HG02588 (cell line): Measurements from ENCODE around the gene GTF2B.
A peak's percentile ranks its signal among the peaks of the same experiment; 100 is the strongest.
"Not testable (repeated sequence)": the region's sequence is repeated elsewhere in the genome, so short reads cannot be mapped to it uniquely, and the experiment has no call there.

Experiments used
- ATAC-seq: cut with Tn5 transposase; IDR thresholded peaks from one replicate; pipeline ENCODE4 v1.9.1; 2021; ENCODE audit warnings: mild to moderate bottlenecking, moderate library complexity; ENCODE audit not compliant: unreplicated experiment

Gene GTF2B, protein sequence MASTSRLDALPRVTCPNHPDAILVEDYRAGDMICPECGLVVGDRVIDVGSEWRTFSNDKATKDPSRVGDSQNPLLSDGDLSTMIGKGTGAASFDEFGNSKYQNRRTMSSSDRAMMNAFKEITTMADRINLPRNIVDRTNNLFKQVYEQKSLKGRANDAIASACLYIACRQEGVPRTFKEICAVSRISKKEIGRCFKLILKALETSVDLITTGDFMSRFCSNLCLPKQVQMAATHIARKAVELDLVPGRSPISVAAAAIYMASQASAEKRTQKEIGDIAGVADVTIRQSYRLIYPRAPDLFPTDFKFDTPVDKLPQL

DNA sequence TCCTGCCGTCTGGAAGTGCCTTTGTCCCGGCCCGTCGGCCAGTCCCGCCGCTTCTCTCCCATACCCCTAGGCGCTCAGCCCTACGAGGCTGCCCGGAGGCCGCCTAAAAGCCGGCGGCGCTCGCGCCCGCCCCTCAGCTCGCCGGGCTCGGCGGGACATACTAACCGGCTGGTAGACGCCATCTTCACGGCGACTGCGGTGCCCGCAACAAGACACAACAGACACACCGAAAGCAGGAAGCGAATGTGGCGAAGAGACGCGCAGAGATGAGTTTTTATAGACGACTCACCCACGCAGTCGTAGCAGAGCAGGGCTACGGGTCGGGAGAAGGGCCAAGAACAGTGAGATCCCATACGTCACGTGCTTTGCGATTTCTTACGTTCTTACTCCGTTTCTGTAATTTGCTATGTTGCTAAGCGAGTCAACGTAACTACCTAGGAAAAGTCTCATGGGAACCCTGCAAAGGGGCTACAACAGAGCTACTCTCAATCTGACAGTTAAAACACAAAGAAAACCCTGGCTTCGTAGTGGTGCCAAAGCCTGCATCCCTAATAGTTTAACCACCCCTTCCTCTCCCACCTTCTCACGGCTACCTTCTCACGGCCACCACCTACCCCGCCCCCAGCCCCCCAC, at the start of gene GTF2B:
Gene GTF2B (minus strand): TSS at position 250 of the 633 bp plus-strand sequence. CDS start 68 bp downstream, at position 182.
- ATAC-seq, result peak; percentile 85

GRCh38 chr1:88938528-88938927, 47.2 kb upstream of the GTF2B start:
- not testable (repeated sequence) for ATAC-seq

DNA sequence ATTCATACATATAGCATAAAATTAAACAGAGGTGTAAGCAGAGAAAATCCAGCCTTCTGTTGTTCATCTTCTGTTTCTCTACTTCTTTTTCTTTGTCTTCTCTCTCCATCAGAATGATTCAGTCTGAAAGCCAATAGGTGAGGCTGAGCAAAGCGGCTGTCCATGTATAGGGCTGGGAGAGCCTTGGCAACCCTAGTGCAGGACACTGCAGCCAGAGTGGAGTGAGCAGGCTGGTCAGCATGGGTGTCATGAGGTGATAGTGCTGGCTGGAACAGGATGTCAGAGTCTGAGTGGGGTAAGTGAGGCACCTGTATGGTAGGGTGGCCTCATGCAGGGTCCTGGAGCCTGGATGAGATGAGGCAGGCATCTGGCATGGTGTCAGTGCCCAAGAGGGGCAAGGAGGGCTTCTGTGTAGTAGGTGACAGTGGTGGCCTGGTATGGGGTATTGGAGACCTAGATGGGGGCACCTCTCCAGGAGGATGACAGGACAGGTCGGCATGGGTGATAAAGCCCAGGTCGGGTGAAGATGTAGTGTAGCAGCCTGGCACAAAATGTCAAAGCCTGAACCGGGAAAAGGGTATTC, 45.5 kb upstream of the GTF2B start:
- no peak for ATAC-seq

GRCh38 chr1:88936223-88936523, 44.8 kb upstream of the GTF2B start:
- no peak for ATAC-seq

DNA sequence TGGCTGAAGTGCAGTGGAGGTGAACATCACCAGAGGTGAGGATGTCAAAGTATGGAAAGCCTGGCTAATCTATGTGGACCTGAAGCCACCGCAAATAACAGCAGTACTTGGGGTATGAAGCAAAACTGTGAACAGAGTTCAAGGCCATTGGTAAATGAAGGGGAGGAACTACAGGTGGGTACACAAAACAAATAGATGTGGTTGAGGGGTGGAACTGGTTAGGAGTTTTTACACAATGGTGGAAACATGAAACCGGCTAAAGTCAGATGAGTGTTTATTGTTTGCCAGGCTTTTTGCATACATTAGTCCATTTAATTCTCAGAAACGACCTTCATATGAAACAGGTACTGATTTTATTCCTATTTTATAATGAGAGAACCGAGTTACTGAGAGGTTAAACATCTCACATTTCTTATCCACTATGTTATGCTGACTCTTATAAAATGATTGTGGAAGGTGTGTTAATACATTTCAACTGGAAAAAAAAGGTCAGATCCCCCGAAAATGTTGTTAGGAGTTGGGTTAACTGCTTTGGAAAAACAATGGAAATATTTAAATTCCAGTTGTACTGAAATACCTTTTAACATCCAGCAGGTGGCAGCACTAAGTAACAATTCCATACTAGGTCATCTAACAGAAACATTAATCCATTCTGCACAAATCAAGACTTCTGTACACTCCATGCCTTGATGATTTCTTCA, 44.3 kb upstream of the GTF2B start:
- ATAC-seq, result no peak

DNA sequence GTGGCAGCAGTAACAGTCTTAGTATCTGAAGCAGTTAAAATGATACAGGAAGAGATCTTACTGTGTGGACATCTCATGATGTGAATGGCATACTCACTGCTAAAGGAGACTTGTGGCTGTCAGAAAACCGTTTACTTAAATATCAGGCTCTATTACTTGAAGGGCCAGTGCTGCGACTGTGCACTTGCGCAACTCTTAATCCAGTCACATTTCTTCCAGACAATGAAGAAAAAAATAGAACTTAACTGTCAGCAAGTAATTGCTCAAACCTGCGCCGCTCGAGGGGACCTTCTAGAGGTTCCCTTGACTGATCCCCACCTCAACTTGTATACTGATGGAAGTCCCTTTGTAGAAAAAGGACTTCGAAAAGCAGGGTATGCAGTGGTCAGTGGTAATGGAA, 38.8 kb upstream of the GTF2B start:
- not testable (repeated sequence) for ATAC-seq

DNA sequence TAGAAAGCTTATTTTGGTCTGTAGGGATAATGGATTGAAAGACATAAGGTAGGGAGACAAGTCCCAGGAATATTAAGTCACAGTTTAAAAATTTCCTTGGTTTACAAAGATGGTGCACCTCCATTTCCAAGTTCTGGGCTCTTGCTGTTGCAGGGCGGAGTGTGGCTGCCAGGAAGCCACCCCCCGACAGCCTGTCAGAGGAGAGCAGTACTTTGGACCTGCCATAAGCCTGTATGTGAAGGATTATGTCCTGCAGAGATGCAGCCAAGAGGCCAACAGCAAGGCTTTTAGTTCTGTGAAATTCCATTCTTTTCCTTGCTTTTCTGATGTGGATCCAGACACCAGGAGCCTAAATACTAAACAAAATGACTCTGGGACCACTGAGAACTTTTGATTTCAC, 31.9 kb upstream of the GTF2B start:
- ATAC-seq, result no peak

GRCh38 chr1:88922214-88922613, 30.8 kb upstream of the GTF2B start:
- ATAC-seq, result no peak

GRCh38 chr1:88920845-88921244, 29.5 kb upstream of the GTF2B start:
- no peak for ATAC-seq

GRCh38 chr1:88917321-88918025, 26.1 kb upstream of the GTF2B start:
- ATAC-seq, result no peak

GRCh38 chr1:88916883-88917282, 25.5 kb upstream of the GTF2B start:
- ATAC-seq, result no peak

GRCh38 chr1:88911800-88912199, 20.4 kb upstream of the GTF2B start:
- not testable (repeated sequence) for ATAC-seq

DNA sequence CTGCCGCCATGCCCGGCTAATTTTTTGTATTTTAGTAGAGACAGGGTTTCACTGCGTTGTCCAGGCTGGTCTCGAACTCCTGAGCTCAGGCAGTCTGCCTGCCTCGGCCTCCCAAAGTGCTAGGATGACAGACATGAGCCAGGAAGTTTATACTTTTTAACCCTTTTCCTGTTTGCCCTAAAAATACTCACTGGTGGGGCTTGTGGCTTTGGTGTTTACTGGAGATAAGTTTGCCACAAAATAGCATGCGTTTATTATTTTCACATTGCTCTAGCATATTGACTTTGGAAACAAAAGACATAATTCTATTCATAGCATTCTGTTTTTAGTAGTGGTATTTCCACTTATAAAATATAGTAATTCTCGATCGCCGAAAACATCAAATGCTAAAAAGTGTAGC, 19.8 kb upstream of the GTF2B start:
- no peak for ATAC-seq

GRCh38 chr1:88910401-88910800, 19.0 kb upstream of the GTF2B start:
- no peak for ATAC-seq

- ATAC-seq, result no peak
These were observed 9.5 kb upstream of the GTF2B start for GRCh38 chr1:88900883-88901282.

DNA sequence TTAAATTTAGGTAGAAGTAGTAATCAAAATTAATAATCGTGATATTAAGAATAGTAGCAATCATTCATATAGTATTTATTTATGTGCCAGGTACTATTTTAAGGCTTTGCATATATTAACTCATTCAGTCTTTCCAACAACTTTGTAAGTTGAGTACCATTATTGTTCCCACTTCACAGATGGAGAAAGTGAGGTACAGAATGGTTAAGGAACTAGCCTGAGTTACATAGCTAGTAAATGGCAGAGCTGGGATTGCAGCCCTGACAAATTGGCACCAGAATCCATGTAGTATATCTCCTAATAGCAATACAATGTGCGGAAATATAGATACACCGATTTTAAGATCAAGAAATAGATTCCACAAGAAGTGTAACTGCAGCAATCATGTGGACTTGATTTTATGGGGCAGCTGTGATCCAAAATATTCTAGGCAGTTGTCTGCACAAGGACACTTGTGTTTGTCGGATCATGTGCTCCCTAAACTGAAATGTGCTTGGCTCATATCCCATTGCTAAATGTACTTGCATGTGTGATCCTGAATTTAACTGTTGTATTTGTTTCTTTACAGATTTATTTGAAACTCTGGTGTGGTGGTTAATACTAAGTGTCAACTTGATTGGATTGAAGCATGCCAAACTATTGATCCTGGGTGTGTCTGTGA, 5.8 kb upstream of the GTF2B start:
- no peak for ATAC-seq

GRCh38 chr1:88892357-88892877, 1.1 kb upstream of the GTF2B start:
- ATAC-seq, result no peak

DNA sequence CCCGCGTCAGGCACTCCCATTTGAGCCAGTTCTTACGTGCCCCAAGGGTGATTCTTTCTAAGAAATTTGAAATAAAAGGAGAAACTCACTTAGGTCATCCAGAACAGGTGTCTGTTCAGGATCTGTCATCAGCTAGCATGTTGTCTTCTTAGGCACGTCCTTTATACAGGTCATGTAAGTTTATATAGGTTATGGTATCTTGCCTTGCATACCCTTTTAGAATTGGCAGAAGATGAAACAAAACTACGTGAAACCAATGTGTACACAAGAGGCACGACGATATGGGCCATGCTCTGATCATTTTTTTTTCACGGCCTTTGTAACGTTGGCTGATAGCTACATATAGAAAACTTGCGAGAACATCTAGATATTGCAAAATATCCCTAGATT, 579 bp upstream of the GTF2B start:
- no peak for ATAC-seq

DNA sequence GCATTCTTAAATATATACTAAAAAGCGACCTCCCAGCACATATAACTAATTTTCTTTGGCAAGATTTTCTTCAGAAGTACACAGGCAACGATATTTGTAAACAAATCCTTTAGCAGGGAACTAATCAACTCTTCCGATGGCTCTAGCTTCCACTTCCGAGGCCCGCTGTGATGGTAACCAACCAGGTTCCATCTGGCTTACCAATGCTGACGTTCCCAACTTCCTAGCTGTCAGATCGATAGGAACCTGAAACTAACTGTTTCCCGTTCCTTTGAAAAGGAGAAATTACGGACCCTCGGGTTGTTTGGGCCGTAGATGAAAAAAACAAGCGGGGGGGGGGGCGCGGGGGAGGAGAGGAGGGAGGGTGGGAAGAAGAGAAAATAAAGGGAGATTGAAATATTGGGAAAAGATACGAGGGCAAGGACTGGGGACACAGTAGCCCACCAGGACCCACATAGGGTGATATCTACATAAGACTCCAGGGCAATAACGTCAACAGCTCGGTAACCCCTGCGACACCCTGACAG, 513 bp downstream of the GTF2B start:
- ATAC-seq, result no peak

GRCh38 chr1:88890131-88890530, 1.2 kb downstream of the GTF2B start:
- ATAC-seq, result no peak
